ENCODE results near the gene UBE3A.

UBE3A gene

DNA sequence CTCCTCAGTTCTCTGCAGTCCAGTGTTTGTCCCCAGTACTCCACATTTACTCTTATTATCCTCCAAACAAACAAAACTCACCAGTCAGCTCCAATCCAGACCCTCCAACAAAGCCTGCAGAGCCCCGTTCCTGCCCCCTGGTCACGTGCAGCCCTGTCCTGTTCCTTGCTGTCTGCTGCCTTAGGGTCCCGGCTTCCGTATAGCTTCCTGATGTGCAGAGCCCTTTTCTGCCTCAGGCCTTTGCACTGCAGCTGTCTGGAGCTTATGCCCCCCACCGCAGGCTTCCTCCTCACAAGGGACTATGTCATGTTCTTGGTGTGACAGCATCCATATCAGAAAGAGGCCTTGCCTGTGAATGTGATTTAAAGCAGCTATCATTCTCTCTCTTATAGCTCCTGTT, 39.0 kb upstream of the UBE3A start:
- DNase-seq: no peak
- no peak overlapping the region for H3K27ac Mint-ChIP-seq
- H3K4me1 Mint-ChIP-seq: peaks cover 12% of the 10 kb centered on the region
- peaks cover 5% of the 10 kb centered on the region for H3K27me3 Mint-ChIP-seq (ENCODE audit: low read depth, poor library complexity)
- TF ChIP-seq, protein P1, sequence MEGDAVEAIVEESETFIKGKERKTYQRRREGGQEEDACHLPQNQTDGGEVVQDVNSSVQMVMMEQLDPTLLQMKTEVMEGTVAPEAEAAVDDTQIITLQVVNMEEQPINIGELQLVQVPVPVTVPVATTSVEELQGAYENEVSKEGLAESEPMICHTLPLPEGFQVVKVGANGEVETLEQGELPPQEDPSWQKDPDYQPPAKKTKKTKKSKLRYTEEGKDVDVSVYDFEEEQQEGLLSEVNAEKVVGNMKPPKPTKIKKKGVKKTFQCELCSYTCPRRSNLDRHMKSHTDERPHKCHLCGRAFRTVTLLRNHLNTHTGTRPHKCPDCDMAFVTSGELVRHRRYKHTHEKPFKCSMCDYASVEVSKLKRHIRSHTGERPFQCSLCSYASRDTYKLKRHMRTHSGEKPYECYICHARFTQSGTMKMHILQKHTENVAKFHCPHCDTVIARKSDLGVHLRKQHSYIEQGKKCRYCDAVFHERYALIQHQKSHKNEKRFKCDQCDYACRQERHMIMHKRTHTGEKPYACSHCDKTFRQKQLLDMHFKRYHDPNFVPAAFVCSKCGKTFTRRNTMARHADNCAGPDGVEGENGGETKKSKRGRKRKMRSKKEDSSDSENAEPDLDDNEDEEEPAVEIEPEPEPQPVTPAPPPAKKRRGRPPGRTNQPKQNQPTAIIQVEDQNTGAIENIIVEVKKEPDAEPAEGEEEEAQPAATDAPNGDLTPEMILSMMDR (IDR thresholded peaks at IDR 0.05): no peak
- H3K36me3 Mint-ChIP-seq (ENCODE audit: low read depth): no peaks in the 10 kb centered on the region
- H3K4me3 Mint-ChIP-seq: no peak overlapping the region
- no peaks in the 10 kb centered on the region for H3K9me3 Mint-ChIP-seq

DNA sequence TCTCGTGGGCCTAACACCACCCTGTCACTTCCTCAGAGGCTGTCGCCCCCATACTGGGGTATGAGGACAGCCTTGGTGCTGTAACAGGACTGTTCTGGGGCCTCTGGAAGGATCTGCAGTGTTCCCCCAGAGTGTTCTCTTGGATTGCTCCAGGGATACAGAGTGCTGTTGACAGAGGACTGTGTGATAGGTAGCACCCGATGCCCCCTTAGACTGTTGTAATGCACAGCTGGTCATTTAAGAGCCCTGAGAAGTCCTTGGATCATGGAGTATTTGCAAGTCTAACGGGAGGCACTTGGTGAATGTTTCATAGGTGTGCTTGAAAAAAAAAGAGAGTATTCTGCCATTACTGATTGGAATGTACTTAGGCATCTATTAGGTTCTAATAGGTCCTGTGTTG, 35.4 kb upstream of the UBE3A start:
- no peak overlapping the region for H3K4me3 Mint-ChIP-seq
- no peaks in the 10 kb centered on the region for H3K9me3 Mint-ChIP-seq

DNA sequence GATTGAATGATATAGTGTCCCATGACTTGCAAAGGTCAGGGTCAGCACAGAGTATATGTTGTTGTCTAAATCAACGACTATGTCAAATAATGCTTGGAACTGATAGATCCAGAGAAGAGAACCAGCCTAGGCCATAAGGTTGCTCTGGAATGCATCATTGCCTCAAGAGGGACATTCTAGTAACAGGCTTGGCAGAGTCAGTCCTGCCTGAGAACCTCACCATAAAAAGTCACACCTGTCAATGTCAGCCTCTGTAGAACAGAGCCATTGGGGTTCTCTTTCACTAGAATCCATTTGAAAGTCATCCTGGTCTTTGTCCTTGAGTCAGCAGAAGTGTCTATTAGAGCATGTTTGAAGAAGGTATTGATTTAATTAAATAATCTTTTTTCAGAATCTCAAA, 31.4 kb upstream of the UBE3A start:
- TF ChIP-seq, protein P1 (IDR thresholded peaks at IDR 0.05): no peak
- Mint-ChIP-seq H3K9me3 (peaks cover 4% of the 10 kb centered on the region), H3K4me3 (no peak overlapping the region), H3K27me3 (ENCODE audit: low read depth, poor library complexity) (peaks cover 11% of the 10 kb centered on the region), H3K4me1 (no peaks in the 10 kb centered on the region), H3K27ac (no peak overlapping the region), H3K36me3 (ENCODE audit: low read depth) (no peaks in the 10 kb centered on the region)
- DNase-seq: no peak

More for the DNA sequence above, 35.4 kb upstream of the UBE3A start:
- Mint-ChIP-seq H3K27ac (no peak overlapping the region), H3K4me1 (no peaks in the 10 kb centered on the region), H3K36me3 (ENCODE audit: low read depth) (no peaks in the 10 kb centered on the region), H3K27me3 (ENCODE audit: low read depth, poor library complexity) (peaks cover 3% of the 10 kb centered on the region)
- TF ChIP-seq, protein P1 (IDR thresholded peaks at IDR 0.05): no peak
- no peak for DNase-seq

DNA sequence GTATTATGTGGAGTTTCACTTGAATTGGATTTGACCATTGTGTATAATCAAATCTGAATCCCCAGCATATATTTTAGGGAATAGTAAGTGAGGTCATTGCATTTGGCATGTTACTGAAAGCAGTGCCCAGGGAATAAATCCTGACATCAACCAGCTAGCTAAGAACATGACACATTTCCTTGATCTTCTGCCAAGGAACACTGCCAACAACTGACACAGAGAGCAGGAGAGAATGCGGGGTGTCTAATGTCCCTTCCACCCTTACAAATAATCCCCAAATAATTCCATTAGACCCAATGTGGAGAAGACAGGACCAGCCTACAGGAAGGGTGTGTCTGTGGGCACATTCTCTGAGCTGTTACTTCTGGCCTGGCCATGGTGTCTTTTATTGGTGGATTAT, 30.6 kb upstream of the UBE3A start:
- no peak for DNase-seq

DNA sequence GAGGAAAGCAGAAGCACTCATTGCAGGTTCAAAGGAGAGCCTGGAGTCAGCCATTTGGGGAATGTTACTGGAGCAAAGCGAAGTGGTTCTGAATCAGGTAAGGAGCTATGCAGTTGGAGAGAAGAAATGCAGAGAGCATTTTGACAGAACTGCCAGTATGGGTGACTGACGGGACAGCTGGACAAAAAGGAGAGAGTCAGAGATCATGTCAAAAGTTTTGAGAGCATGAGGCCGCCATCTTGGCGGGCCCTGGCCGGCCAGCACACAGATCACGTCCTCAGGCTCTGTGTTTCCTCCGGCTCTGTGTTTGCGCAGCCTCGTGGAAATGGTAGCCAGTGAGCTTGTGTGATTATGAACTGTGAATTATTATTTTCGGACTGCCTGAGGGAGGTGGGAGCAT, 29.8 kb upstream of the UBE3A start:
- no peak overlapping the region for H3K27ac Mint-ChIP-seq
- H3K36me3 Mint-ChIP-seq (ENCODE audit: low read depth): no peaks in the 10 kb centered on the region
- peaks cover 14% of the 10 kb centered on the region for H3K27me3 Mint-ChIP-seq (ENCODE audit: low read depth, poor library complexity)
- H3K9me3 Mint-ChIP-seq: peaks cover 4% of the 10 kb centered on the region
- H3K4me3 Mint-ChIP-seq: no peak overlapping the region
- TF ChIP-seq, protein P1 (IDR thresholded peaks at IDR 0.05): no peak
- DNase-seq: no peak
- no peaks in the 10 kb centered on the region for H3K4me1 Mint-ChIP-seq

More for the DNA sequence above, 30.6 kb upstream of the UBE3A start:
- no peaks in the 10 kb centered on the region for H3K4me1 Mint-ChIP-seq
- TF ChIP-seq, protein P1 (IDR thresholded peaks at IDR 0.05): no peak
- H3K36me3 Mint-ChIP-seq (ENCODE audit: low read depth): no peaks in the 10 kb centered on the region
- peaks cover 4% of the 10 kb centered on the region for H3K9me3 Mint-ChIP-seq
- H3K27me3 Mint-ChIP-seq (ENCODE audit: low read depth, poor library complexity): peaks cover 14% of the 10 kb centered on the region
- H3K27ac Mint-ChIP-seq: no peak overlapping the region
- H3K4me3 Mint-ChIP-seq: no peak overlapping the region

DNA sequence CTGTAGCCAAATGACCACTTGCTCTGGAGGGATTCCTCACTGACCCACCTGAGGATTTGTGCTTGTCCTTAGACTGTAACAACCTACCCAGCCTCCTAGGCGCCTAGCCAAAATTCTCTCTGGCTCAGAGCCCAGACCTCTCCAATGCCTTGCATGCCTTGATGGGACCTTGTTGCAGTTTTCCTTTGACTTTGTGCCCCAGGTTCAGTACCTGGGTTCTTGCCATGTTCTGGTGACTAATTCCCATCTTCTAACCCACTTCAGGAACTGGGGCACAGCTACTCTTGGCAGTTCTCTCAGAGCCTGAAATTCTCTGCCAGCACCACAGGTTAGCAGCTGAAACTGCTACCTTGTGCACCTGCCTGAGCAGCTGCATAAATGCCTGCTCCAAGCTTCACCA, 27.0 kb upstream of the UBE3A start:
- Mint-ChIP-seq H3K36me3 (ENCODE audit: low read depth) (no peaks in the 10 kb centered on the region), H3K4me1 (no peaks in the 10 kb centered on the region), H3K4me3 (no peak overlapping the region), H3K27me3 (ENCODE audit: low read depth, poor library complexity) (peaks cover 11% of the 10 kb centered on the region), H3K27ac (no peak overlapping the region), H3K9me3 (peaks cover 4% of the 10 kb centered on the region)
- TF ChIP-seq, protein P1 (IDR thresholded peaks at IDR 0.05): no peak
- DNase-seq: no peak

Data from nephron progenitor cell (in vitro differentiated cells).